Activated CD8-positive, alpha-beta memory T cell treated with anti-CD3 and anti-CD28 coated beads, Interleukin-2, amount 50 U/mL, for 24 hours (primary cell): ENCODE results near the gene SH3GL3.

Experiments used
- DNase-seq: peaks from one replicate; pipeline ENCODE4 v3.0.0-alpha.2; 2020; ENCODE audit errors: extremely low read depth

SH3GL3 gene

GRCh38 chr15:83503595-83504364, 56.6 kb downstream of the SH3GL3 start:
- DNase-seq, result no peak

- no peak for DNase-seq
Measured at GRCh38 chr15:83504365-83504764, 57.2 kb downstream of the SH3GL3 start.

GRCh38 chr15:83510001-83510400, 62.9 kb downstream of the SH3GL3 start:
- no peak for DNase-seq

- no peak for DNase-seq
Measured at GRCh38 chr15:83512459-83512858, 65.3 kb downstream of the SH3GL3 start.

GRCh38 chr15:83514584-83514983, 67.4 kb downstream of the SH3GL3 start:
- DNase-seq, result no peak

GRCh38 chr15:83515164-83515563, 68.0 kb downstream of the SH3GL3 start:
- DNase-seq, result no peak

- DNase-seq, result no peak
Measured at GRCh38 chr15:83516935-83517334, 69.8 kb downstream of the SH3GL3 start.

GRCh38 chr15:83526319-83526718, 79.2 kb downstream of the SH3GL3 start:
- DNase-seq, result no peak

GRCh38 chr15:83533410-83533962, 86.3 kb downstream of the SH3GL3 start:
- no peak for DNase-seq

GRCh38 chr15:83537606-83538005, 90.5 kb downstream of the SH3GL3 start:
- DNase-seq, result no peak

- no peak for DNase-seq
Measured at GRCh38 chr15:83538682-83539081, 91.5 kb downstream of the SH3GL3 start.

GRCh38 chr15:83545804-83546511, 98.8 kb downstream of the SH3GL3 start:
- DNase-seq, result no peak

GRCh38 chr15:83546512-83546888, 99.4 kb downstream of the SH3GL3 start:
- DNase-seq, result no peak

GRCh38 chr15:83547168-83547567, 100.0 kb downstream of the SH3GL3 start:
- DNase-seq, result no peak

GRCh38 chr15:83549623-83550022, 102.5 kb downstream of the SH3GL3 start:
- DNase-seq, result no peak

- no peak for DNase-seq
Measured at GRCh38 chr15:83554558-83554957, 107.4 kb downstream of the SH3GL3 start.

- DNase-seq, result no peak
Measured at GRCh38 chr15:83555383-83555782, 108.2 kb downstream of the SH3GL3 start.

- no peak for DNase-seq
Measured at GRCh38 chr15:83556068-83556467, 108.9 kb downstream of the SH3GL3 start.

GRCh38 chr15:83556754-83557153, 109.6 kb downstream of the SH3GL3 start:
- DNase-seq, result no peak

- DNase-seq, result no peak
Measured at GRCh38 chr15:83558146-83558545, 111.0 kb downstream of the SH3GL3 start.

- peak; percentile 7 for DNase-seq
Measured at GRCh38 chr15:83559310-83559966, 112.3 kb downstream of the SH3GL3 start.

- no peak for DNase-seq
Measured at GRCh38 chr15:83561661-83562060, 114.5 kb downstream of the SH3GL3 start.

- no peak for DNase-seq
Measured at GRCh38 chr15:83565138-83565537, 118.0 kb downstream of the SH3GL3 start.
